ENCODE results near the gene NONO.
"Not testable (repeated sequence)": the region's sequence is repeated elsewhere in the genome, so short reads cannot be mapped to it uniquely, and the experiment has no call there.

The NONO gene

GRCh38 chrX:71252221-71252620 lies 31.2 kb upstream of the NONO start:
- Histone ChIP-seq H3K27ac (ENCODE audit: low read depth in 2 of 2, low read length in 2 of 2) (no peak overlapping the region), H3K27me3 (ENCODE audit: control insufficient read depth in 2 of 2, insufficient read depth in 2 of 2, low read length in 2 of 2) (no peaks in the 10 kb centered on the region), H3K36me3 (ENCODE audit: control insufficient read depth in 2 of 2, insufficient read depth in 2 of 2, low read length in 2 of 2) (peaks cover 0 to 20% of the 10 kb centered on the region in 2 donors), H3K4me3 (ENCODE audit: low read length in 2 of 2) (no peak overlapping the region), H3K9me3 (ENCODE audit: control insufficient read depth in 2 of 2, low read length in 2 of 2) (no peaks in the 10 kb centered on the region), H3K9ac (ENCODE audit: low read depth in 1 of 2, low read length in 2 of 2) (no peak overlapping the region), H3K4me1 (ENCODE audit: control insufficient read depth in 2 of 2, insufficient read depth in 2 of 2, low read length in 2 of 2) (peaks cover 5% of the 10 kb centered on the region in 2 donors)

DNA sequence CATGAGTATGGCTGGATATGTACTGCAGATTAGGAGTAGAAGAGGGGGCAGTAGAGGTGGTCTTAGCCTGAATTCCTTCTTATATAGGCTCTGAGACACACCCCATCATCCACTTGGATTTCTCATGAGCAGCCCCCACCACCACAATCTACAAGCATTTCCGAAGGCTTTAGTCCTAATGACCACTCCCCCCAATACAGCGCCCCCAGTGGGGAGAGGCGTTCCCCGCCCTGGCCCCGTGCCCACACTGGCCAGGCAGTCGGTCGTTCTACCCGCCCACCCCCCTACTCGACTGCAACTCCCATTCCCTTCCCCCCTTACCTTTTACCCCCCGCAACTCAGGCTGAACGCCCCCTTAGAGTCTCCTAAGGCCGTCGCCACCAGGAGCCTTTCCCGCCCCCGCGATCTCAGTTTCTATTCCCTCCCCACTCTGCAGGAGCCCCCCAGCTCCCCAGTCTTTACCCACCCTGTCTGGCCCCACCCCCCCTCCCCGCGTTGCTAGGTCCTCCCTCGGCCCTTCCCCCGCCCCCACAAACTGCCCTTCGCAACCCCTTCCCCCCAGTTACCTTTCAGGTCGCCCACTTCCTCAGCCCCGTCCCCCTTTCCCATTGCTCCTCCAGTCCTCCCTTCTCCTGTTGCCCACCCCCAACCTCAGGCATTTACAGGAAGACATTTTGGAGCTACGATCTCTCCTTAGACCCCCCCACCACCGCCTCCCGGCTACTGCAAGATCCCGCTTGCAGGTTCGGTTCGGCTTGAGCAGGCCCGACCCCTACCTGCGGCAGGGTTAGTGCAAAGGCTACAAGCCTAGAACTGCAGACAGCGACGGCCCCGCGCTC lies 30.0 kb upstream of the NONO start:
- Histone ChIP-seq H3K27ac (ENCODE audit: low read depth in 2 of 2, low read length in 2 of 2) (peak overlapping the region in 1 of 2 donors; percentile 79), H3K36me3 (ENCODE audit: control insufficient read depth in 2 of 2, insufficient read depth in 2 of 2, low read length in 2 of 2) (peaks cover 0 to 8% of the 10 kb centered on the region in 2 donors)

GRCh38 chrX:71254092-71254963 lies 29.1 kb upstream of the NONO start, which contains the start of gene ZMYM3:
TSS of gene ZMYM3 (minus strand) at chrX:71254140. CDS start at chrX:71253255, 885 bp downstream.
- Histone ChIP-seq H3K9me3 (ENCODE audit: control insufficient read depth in 2 of 2, low read length in 2 of 2) (no peaks in the 10 kb centered on the region), H3K27ac (ENCODE audit: low read depth in 2 of 2, low read length in 2 of 2) (peak within 1 kb of the TSS; percentile 60 to 79), H3K27me3 (ENCODE audit: control insufficient read depth in 2 of 2, insufficient read depth in 2 of 2, low read length in 2 of 2) (no peaks in the 10 kb centered on the region), H3K4me1 (ENCODE audit: control insufficient read depth in 2 of 2, insufficient read depth in 2 of 2, low read length in 2 of 2) (peaks cover 5% of the 10 kb centered on the region in 2 donors), H3K9ac (ENCODE audit: low read depth in 1 of 2, low read length in 2 of 2) (peak within 1 kb of the TSS; percentile 65 to 69), H3K4me3 (ENCODE audit: low read length in 2 of 2) (peak within 1 kb of the TSS; percentile 70 to 80), H3K36me3 (ENCODE audit: control insufficient read depth in 2 of 2, insufficient read depth in 2 of 2, low read length in 2 of 2) (peaks cover 0 to 3% of the 10 kb centered on the region in 2 donors)

More for the DNA sequence above, 30.0 kb upstream of the NONO start:
- peaks cover 5% of the 10 kb centered on the region in 2 donors for H3K4me1 ChIP-seq (ENCODE audit: control insufficient read depth in 2 of 2, insufficient read depth in 2 of 2, low read length in 2 of 2)
- no peaks in the 10 kb centered on the region for H3K27me3 ChIP-seq (ENCODE audit: control insufficient read depth in 2 of 2, insufficient read depth in 2 of 2, low read length in 2 of 2)
- peak overlapping the region; percentile 65 to 69 for H3K9ac ChIP-seq (ENCODE audit: low read depth in 1 of 2, low read length in 2 of 2)
- H3K4me3 ChIP-seq (ENCODE audit: low read length in 2 of 2): peak overlapping the region; percentile 70 to 80
- H3K9me3 ChIP-seq (ENCODE audit: control insufficient read depth in 2 of 2, low read length in 2 of 2): no peaks in the 10 kb centered on the region

- Histone ChIP-seq H3K36me3 (ENCODE audit: control insufficient read depth in 2 of 2, insufficient read depth in 2 of 2, low read length in 2 of 2) (no peaks in the 10 kb centered on the region), H3K27me3 (ENCODE audit: control insufficient read depth in 2 of 2, insufficient read depth in 2 of 2, low read length in 2 of 2) (no peaks in the 10 kb centered on the region), H3K27ac (ENCODE audit: low read depth in 2 of 2, low read length in 2 of 2) (no peak overlapping the region), H3K4me3 (ENCODE audit: low read length in 2 of 2) (no peak overlapping the region), H3K9ac (ENCODE audit: low read depth in 1 of 2, low read length in 2 of 2) (no peak overlapping the region), H3K4me1 (ENCODE audit: control insufficient read depth in 2 of 2, insufficient read depth in 2 of 2, low read length in 2 of 2) (peaks cover 5% of the 10 kb centered on the region in 2 donors), H3K9me3 (ENCODE audit: control insufficient read depth in 2 of 2, low read length in 2 of 2) (no peaks in the 10 kb centered on the region)
Measured at GRCh38 chrX:71256051-71256450, 27.4 kb upstream of the NONO start.

DNA sequence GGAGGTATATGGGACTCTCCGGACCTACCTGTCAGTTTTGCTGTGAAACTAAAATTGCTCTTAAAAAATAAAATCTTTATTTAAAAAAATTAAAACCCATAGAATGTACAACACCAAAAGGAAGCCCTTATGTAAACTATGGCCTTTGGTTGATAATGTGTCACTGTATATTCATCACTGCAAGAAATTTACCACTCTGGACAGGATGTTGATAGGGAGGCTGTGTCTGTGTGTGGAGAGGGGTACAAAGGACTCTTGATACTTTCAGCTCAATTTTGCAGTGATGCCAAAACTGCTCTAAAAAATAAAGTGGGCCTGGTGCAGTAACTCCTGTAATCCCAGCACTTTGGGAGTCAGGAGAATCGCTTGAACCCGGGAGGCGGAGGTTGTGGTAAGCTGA lies 26.6 kb upstream of the NONO start:
- H3K27me3 ChIP-seq (ENCODE audit: control insufficient read depth in 2 of 2, insufficient read depth in 2 of 2, low read length in 2 of 2): no peaks in the 10 kb centered on the region
- H3K4me1 ChIP-seq (ENCODE audit: control insufficient read depth in 2 of 2, insufficient read depth in 2 of 2, low read length in 2 of 2): peaks cover 5% of the 10 kb centered on the region in 2 donors
- no peaks in the 10 kb centered on the region for H3K9me3 ChIP-seq (ENCODE audit: control insufficient read depth in 2 of 2, low read length in 2 of 2)
- no peak overlapping the region for H3K27ac ChIP-seq (ENCODE audit: low read depth in 2 of 2, low read length in 2 of 2)
- H3K9ac ChIP-seq (ENCODE audit: low read depth in 1 of 2, low read length in 2 of 2): no peak overlapping the region
- H3K36me3 ChIP-seq (ENCODE audit: control insufficient read depth in 2 of 2, insufficient read depth in 2 of 2, low read length in 2 of 2): no peaks in the 10 kb centered on the region
- no peak overlapping the region for H3K4me3 ChIP-seq (ENCODE audit: low read length in 2 of 2)

GRCh38 chrX:71268624-71269023 lies 14.8 kb upstream of the NONO start:
- not testable (repeated sequence) for H3K9ac ChIP-seq (ENCODE audit: low read depth in 1 of 2, low read length in 2 of 2); H3K4me3 ChIP-seq (ENCODE audit: low read length in 2 of 2); H3K27ac ChIP-seq (ENCODE audit: low read depth in 2 of 2, low read length in 2 of 2); H3K9me3 ChIP-seq (ENCODE audit: control insufficient read depth in 2 of 2, low read length in 2 of 2); H3K4me1 ChIP-seq (ENCODE audit: control insufficient read depth in 2 of 2, insufficient read depth in 2 of 2, low read length in 2 of 2); H3K36me3 ChIP-seq (ENCODE audit: control insufficient read depth in 2 of 2, insufficient read depth in 2 of 2, low read length in 2 of 2); H3K27me3 ChIP-seq (ENCODE audit: control insufficient read depth in 2 of 2, insufficient read depth in 2 of 2, low read length in 2 of 2)

DNA sequence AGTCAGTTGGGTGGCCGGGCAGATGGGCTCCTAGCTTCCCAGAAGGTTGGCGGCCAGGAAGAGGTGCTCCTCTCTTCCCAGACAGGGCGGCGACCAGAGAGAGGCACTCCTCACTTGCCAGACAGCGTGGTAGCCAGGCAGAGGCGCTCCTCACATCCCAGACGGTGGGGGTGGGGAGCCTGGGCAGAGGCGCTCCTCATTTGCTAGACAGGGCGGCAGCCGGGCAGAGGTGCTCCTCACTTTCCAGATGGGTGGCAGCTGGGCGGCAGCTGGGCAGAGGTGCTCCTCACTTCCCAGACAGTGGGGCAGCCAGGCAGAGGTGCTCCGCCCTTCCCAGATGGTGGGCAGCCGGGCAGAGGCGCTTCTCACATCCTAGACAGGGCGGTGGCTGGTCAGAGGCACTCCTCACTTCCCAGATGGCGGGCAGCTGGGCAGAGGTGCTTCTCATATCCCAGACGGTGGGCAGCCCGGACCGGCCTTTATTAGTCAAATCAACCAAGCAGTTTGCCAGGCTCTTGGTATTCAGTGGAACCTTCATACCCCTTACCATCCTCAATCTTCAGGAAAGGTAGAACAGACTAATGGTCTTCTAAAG lies 13.5 kb upstream of the NONO start:
- Histone ChIP-seq H3K36me3 (ENCODE audit: control insufficient read depth in 2 of 2, insufficient read depth in 2 of 2, low read length in 2 of 2) (no peaks in the 10 kb centered on the region), H3K4me1 (ENCODE audit: control insufficient read depth in 2 of 2, insufficient read depth in 2 of 2, low read length in 2 of 2) (no peaks in the 10 kb centered on the region), H3K27me3 (ENCODE audit: control insufficient read depth in 2 of 2, insufficient read depth in 2 of 2, low read length in 2 of 2) (no peaks in the 10 kb centered on the region), H3K9ac (ENCODE audit: low read depth in 1 of 2, low read length in 2 of 2) (no peak overlapping the region), H3K9me3 (ENCODE audit: control insufficient read depth in 2 of 2, low read length in 2 of 2) (no peaks in the 10 kb centered on the region), H3K27ac (ENCODE audit: low read depth in 2 of 2, low read length in 2 of 2) (no peak overlapping the region), H3K4me3 (ENCODE audit: low read length in 2 of 2) (no peak overlapping the region)

- not testable (repeated sequence) for H3K9me3 ChIP-seq (ENCODE audit: control insufficient read depth in 2 of 2, low read length in 2 of 2); H3K4me1 ChIP-seq (ENCODE audit: control insufficient read depth in 2 of 2, insufficient read depth in 2 of 2, low read length in 2 of 2); H3K36me3 ChIP-seq (ENCODE audit: control insufficient read depth in 2 of 2, insufficient read depth in 2 of 2, low read length in 2 of 2); H3K4me3 ChIP-seq (ENCODE audit: low read length in 2 of 2); H3K9ac ChIP-seq (ENCODE audit: low read depth in 1 of 2, low read length in 2 of 2); H3K27ac ChIP-seq (ENCODE audit: low read depth in 2 of 2, low read length in 2 of 2); H3K27me3 ChIP-seq (ENCODE audit: control insufficient read depth in 2 of 2, insufficient read depth in 2 of 2, low read length in 2 of 2)
Measured at GRCh38 chrX:71272313-71272712, 11.1 kb upstream of the NONO start.

GRCh38 chrX:71281300-71281699 lies 2.1 kb upstream of the NONO start:
- H3K4me3 ChIP-seq (ENCODE audit: low read length in 2 of 2); H3K27me3 ChIP-seq (ENCODE audit: control insufficient read depth in 2 of 2, insufficient read depth in 2 of 2, low read length in 2 of 2); H3K27ac ChIP-seq (ENCODE audit: low read depth in 2 of 2, low read length in 2 of 2); H3K36me3 ChIP-seq (ENCODE audit: control insufficient read depth in 2 of 2, insufficient read depth in 2 of 2, low read length in 2 of 2); H3K9ac ChIP-seq (ENCODE audit: low read depth in 1 of 2, low read length in 2 of 2); H3K9me3 ChIP-seq (ENCODE audit: control insufficient read depth in 2 of 2, low read length in 2 of 2); H3K4me1 ChIP-seq (ENCODE audit: control insufficient read depth in 2 of 2, insufficient read depth in 2 of 2, low read length in 2 of 2): not testable (repeated sequence)
